Neural progenitor cell (in vitro differentiated cells): ENCODE measurements around the gene ZBTB26. TPM values are rescaled to one million over a fixed set of nuclear protein-coding genes. Genes with fewer than 3 reads are reported as not detected.

Source experiments
- DNase-seq: peaks from one replicate; pipeline ENCODE4 v3.0.0-alpha.2; 2016; ENCODE audit warnings: low spot score
- H2AFZ ChIP-seq: fragments of 200-600 bp; sonication (generic); replicated peaks from 2 replicates; pipeline ENCODE4 v1.6.1; 2016; ENCODE audit warnings: antibody characterized with exemption
- H3F3A ChIP-seq: fragments of 200-600 bp; sonication (generic); 2 replicates; pipeline ENCODE4 v1.6.1; 2016; ENCODE audit warnings: antibody characterized with exemption, low read depth
- H3K27ac ChIP-seq: fragments of 200-600 bp; sonication (generic); 2 replicates; pipeline ENCODE4 v1.5.1; 2016; ENCODE audit warnings: mild to moderate bottlenecking
- H3K27me3 ChIP-seq: fragments of 200-600 bp; sonication (generic); 2 replicates; pipeline ENCODE4 v1.6.1; 2016; ENCODE audit warnings: mild to moderate bottlenecking, moderate library complexity
- H3K36me3 ChIP-seq: fragments of 200-600 bp; sonication (generic); 2 replicates; pipeline ENCODE4 v1.5.1; 2016
- H3K4me1 ChIP-seq: fragments of 200-600 bp; sonication (generic); 2 replicates; pipeline ENCODE4 v1.6.1; 2016; ENCODE audit warnings: mixed run types
- H3K4me2 ChIP-seq: fragments of 200-600 bp; sonication (generic); 2 replicates; pipeline ENCODE4 v1.6.1; 2016
- H3K4me3 ChIP-seq: fragments of 200-600 bp; sonication (generic); 2 replicates; pipeline ENCODE4 v1.5.1; 2016
- H3K79me2 ChIP-seq: fragments of 200-600 bp; sonication (generic); 2 replicates; pipeline ENCODE4 v1.6.1; 2016; ENCODE audit warnings: low read depth
- H3K9ac ChIP-seq: fragments of 200-600 bp; sonication (generic); 2 replicates; pipeline ENCODE4 v1.6.1; 2016
- H3K9me3 ChIP-seq: fragments of 200-600 bp; sonication (generic); 2 replicates; pipeline ENCODE4 v1.5.1; 2016; ENCODE audit warnings: low read depth
- H4K20me1 ChIP-seq: fragments of 200-600 bp; sonication (generic); 2 replicates; pipeline ENCODE4 v1.6.1; 2016; ENCODE audit warnings: low read depth
- H3K27ac Mint-ChIP-seq: 3 replicates; pipeline ENCODE4 v1.8.0; 2021; ENCODE audit warnings: mixed read lengths
- H3K27me3 Mint-ChIP-seq: 2 replicates; pipeline ENCODE4 v1.8.0; 2022; ENCODE audit warnings: low read depth, mild to moderate bottlenecking, inconsistent platforms, moderate library complexity, mixed read lengths; ENCODE audit not compliant: insufficient read depth
- H3K36me3 Mint-ChIP-seq: 3 replicates; pipeline ENCODE4 v1.8.0; 2021; ENCODE audit warnings: mixed read lengths
- H3K4me1 Mint-ChIP-seq: 3 replicates; pipeline ENCODE4 v1.8.0; 2021; ENCODE audit warnings: mixed read lengths
- H3K4me3 Mint-ChIP-seq: 3 replicates; pipeline ENCODE4 v1.8.0; 2021; ENCODE audit warnings: mild to moderate bottlenecking, moderate library complexity, mixed read lengths
- H3K9me3 Mint-ChIP-seq: 3 replicates; pipeline ENCODE4 v1.8.0; 2020; ENCODE audit warnings: mixed read lengths
- EZH2 ChIP-seq: fragments of 200-600 bp; sonication (generic); IDR thresholded peaks from 2 replicates; pipeline ENCODE4 v1.6.1; 2017; ENCODE audit warnings: antibody characterized with exemption, mild to moderate bottlenecking, moderate library complexity
- EZH2phosphoT487 ChIP-seq: fragments of 200-600 bp; sonication (generic); IDR thresholded peaks from 2 replicates; pipeline ENCODE4 v1.6.1; 2017; ENCODE audit warnings: antibody characterized with exemption
- total RNA-seq: library from RNA; depleted of rRNA; stranded (reverse); fragments of >200 nt; gene quantifications from 2 replicates; pipeline ENCODE4 v1.2.3, GENCODE V29; 2015; ENCODE audit warnings: low replicate concordance
- TF ChIP-seq, protein P1 (sequence below): fragments of 200-600 bp; sonication (generic); IDR thresholded peaks from 2 replicates; pipeline ENCODE4 v1.5.1; 2017; ENCODE audit warnings: antibody characterized with exemption, mild to moderate bottlenecking

ZBTB26 gene
- total RNA-seq, 1 donor from 2014 or later, result 15.5 TPM

DNA sequence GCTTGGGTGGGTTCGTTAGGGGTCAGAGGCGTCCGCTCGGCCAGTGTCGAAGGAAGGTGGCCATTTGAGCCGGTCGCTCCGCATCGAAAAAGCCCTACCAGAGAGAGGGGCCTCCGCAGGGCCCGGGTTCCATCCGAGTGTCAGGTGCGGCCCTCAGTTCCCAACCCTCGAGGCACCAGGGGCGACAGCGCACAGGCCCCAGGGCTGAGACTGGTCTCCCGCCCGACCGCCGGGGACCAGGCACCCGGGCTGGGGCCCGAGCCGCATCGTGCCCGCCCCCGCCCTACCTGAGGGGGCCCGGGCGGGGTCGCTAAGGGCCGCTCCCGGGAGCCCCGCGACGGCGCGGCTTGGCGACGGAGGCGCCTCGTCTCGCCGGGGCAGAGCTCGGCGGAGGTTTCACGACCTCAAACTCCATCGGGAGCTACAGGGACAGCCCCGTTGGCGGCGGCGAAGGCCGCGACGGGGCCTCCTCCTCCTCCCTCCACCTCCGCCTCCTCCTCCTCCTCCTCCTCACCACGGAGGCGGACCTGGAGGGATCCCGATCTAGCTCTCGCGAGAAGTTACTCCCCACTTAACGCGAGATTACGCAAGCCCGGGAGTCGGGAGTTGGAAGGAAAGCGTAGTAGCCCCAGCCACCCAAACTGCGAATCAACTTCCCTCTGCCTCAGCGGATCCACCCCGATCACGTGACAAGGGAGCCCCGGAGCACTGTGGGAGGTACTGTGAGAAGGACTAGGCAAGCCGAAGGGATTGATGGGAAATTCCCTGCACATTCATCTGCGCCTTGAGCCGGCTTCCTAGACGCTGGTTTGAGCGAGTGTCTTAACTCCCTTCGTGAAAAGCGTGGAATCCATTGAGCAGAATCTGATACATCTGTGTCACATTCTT lies 26.2 kb downstream of the ZBTB26 start, which contains the start of gene RC3H2:
Gene RC3H2, minus strand, starts transcription at position 537 of the 888 bp plus-strand sequence. CDS start 7,850 bp downstream, outside the sequence.
- Histone ChIP-seq H4K20me1 (peaks cover 37% of the 10 kb centered on the region), H3K79me2 (peaks cover 64% of the 10 kb centered on the region), H3K9me3 (no peaks in the 10 kb centered on the region), H2AFZ (peak within 1 kb of the TSS; percentile 77), H3K36me3 (peaks cover 4% of the 10 kb centered on the region), H3K27ac (peak within 1 kb of the TSS; percentile 93), H3K4me1 (peaks cover 13% of the 10 kb centered on the region), H3K9ac (peak within 1 kb of the TSS; percentile 98), H3K27me3 (no peaks in the 10 kb centered on the region), H3K4me2 (peak within 1 kb of the TSS; percentile 85), H3F3A (peaks cover 52% of the 10 kb centered on the region), H3K4me3 (peak within 1 kb of the TSS; percentile 99)
- Mint-ChIP-seq H3K27me3 (no peaks in the 10 kb centered on the region), H3K27ac (peak within 1 kb of the TSS; percentile 99), H3K9me3 (no peaks in the 10 kb centered on the region), H3K36me3 (no peaks in the 10 kb centered on the region), H3K4me3 (peak within 1 kb of the TSS; percentile 96), H3K4me1 (peaks cover 19% of the 10 kb centered on the region)
- peak; percentile 42 for TF ChIP-seq EZH2
- TF ChIP-seq EZH2phosphoT487, result no peak
- TF ChIP-seq, protein P1, sequence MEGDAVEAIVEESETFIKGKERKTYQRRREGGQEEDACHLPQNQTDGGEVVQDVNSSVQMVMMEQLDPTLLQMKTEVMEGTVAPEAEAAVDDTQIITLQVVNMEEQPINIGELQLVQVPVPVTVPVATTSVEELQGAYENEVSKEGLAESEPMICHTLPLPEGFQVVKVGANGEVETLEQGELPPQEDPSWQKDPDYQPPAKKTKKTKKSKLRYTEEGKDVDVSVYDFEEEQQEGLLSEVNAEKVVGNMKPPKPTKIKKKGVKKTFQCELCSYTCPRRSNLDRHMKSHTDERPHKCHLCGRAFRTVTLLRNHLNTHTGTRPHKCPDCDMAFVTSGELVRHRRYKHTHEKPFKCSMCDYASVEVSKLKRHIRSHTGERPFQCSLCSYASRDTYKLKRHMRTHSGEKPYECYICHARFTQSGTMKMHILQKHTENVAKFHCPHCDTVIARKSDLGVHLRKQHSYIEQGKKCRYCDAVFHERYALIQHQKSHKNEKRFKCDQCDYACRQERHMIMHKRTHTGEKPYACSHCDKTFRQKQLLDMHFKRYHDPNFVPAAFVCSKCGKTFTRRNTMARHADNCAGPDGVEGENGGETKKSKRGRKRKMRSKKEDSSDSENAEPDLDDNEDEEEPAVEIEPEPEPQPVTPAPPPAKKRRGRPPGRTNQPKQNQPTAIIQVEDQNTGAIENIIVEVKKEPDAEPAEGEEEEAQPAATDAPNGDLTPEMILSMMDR, result no peak
- DNase-seq, result peak; percentile 99

DNA sequence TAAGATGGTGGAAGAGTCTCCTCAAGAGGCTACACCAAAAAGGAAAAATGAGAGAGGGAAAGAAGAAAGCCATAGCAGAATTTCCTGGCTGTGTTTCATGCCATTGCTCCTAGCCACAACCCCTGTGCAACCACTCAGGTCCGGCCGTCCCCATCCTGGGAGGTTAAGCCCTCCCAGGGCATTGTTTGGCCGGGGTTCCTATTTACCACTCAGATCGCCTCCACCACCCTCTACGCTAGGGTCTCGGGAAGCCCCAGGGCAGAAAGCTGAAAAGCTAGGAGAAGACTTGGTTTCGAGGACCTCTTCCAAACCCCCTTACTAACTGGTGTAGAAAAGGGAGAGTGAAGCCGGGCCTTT lies 26.9 kb downstream of the ZBTB26 start:
- peaks cover 44% of the 10 kb centered on the region for H4K20me1 ChIP-seq
- Mint-ChIP-seq H3K4me1 (peaks cover 21% of the 10 kb centered on the region), H3K36me3 (no peaks in the 10 kb centered on the region), H3K4me3 (peak overlapping the region; percentile 96), H3K27me3 (no peaks in the 10 kb centered on the region), H3K27ac (peak overlapping the region; percentile 96), H3K9me3 (no peaks in the 10 kb centered on the region)
- peak; percentile 86 for DNase-seq
- H3F3A ChIP-seq, result peaks cover 52% of the 10 kb centered on the region
- no peaks in the 10 kb centered on the region for H3K9me3 ChIP-seq
- H3K27me3 ChIP-seq, result no peaks in the 10 kb centered on the region
- peak overlapping the region; percentile 99 for H3K4me3 ChIP-seq
- peak overlapping the region; percentile 98 for H3K9ac ChIP-seq
- H3K4me2 ChIP-seq, result peak overlapping the region; percentile 85
- H3K4me1 ChIP-seq, result peaks cover 13% of the 10 kb centered on the region
- peak overlapping the region; percentile 93 for H3K27ac ChIP-seq
- TF ChIP-seq EZH2 (peak; percentile 11), EZH2phosphoT487 (no peak)
- TF ChIP-seq, protein P1, result no peak
- H2AFZ ChIP-seq, result peak overlapping the region; percentile 77
- H3K79me2 ChIP-seq, result peaks cover 64% of the 10 kb centered on the region
- H3K36me3 ChIP-seq, result no peaks in the 10 kb centered on the region

DNA sequence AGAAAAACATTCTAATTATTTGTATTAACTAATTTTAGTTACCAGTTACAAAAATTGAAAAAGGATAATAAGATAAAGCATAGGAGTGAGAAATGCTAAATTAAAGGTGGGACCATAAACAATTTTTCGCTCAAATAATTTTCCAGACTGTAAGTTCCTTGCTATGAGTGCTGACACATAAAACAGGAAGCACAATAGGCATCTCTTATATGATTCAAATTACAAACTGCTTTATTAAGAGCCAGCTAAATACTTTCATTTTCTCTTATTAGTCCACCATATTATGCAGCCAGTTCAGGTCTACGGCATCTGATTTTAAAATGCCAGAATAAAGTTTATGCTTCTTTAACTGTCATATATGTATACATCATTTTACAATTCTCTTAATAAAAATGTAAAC lies 30.5 kb downstream of the ZBTB26 start:
- Histone ChIP-seq H3K9me3 (no peaks in the 10 kb centered on the region), H3K36me3 (peaks cover 5% of the 10 kb centered on the region), H4K20me1 (peaks cover 80% of the 10 kb centered on the region), H3K9ac (no peak overlapping the region), H2AFZ (no peak overlapping the region), H3F3A (peaks cover 23% of the 10 kb centered on the region), H3K27ac (no peak overlapping the region), H3K4me2 (peak overlapping the region; percentile 12), H3K79me2 (peaks cover 92% of the 10 kb centered on the region), H3K4me3 (no peak overlapping the region), H3K27me3 (no peaks in the 10 kb centered on the region), H3K4me1 (peaks cover 13% of the 10 kb centered on the region)
- H3K4me1 Mint-ChIP-seq, result peaks cover 22% of the 10 kb centered on the region
- TF ChIP-seq EZH2phosphoT487, result no peak
- TF ChIP-seq EZH2, result no peak
- TF ChIP-seq, protein P1, result no peak
- no peaks in the 10 kb centered on the region for H3K9me3 Mint-ChIP-seq
- no peak overlapping the region for H3K4me3 Mint-ChIP-seq
- peaks cover 1% of the 10 kb centered on the region for H3K36me3 Mint-ChIP-seq
- no peak for DNase-seq
- H3K27ac Mint-ChIP-seq, result no peak overlapping the region
- H3K27me3 Mint-ChIP-seq, result no peaks in the 10 kb centered on the region
